Neutrophil (primary cell): ENCODE measurements around the gene CROT.

Experiments
- H3K27ac ChIP-seq: fragments of 200-600 bp; sonication (generic); 2 replicates; pipeline ENCODE4 v1.5.1; 2016; ENCODE audit warnings: mild to moderate bottlenecking, moderate library complexity
- H3K27me3 ChIP-seq: fragments of 200-600 bp; sonication (generic); 2 replicates; pipeline ENCODE4 v1.6.0; 2016; ENCODE audit warnings: mild to moderate bottlenecking
- H3K36me3 ChIP-seq: fragments of 200-600 bp; sonication (generic); 2 replicates; pipeline ENCODE4 v1.5.1; 2017
- H3K4me1 ChIP-seq, 2 experiments: fragments of 200-600 bp in 1 of 2; sonication (generic) in 1 of 2; 1 replicate in 1 of 2; 2 replicates in 1 of 2; pipeline versions ENCODE4 v1.5.1 to v1.6.1; 2013 to 2016; ENCODE audit warnings: low read depth in 1 of 2, low read length in 1 of 2, mild to moderate bottlenecking in 1 of 2, moderate library complexity in 1 of 2; ENCODE audit not compliant: control insufficient read depth in 1 of 2, insufficient read depth in 1 of 2
- H3K4me3 ChIP-seq, 2 experiments: fragments of 200-600 bp in 1 of 2; sonication (generic) in 1 of 2; 1 replicate in 1 of 2; 2 replicates in 1 of 2; pipeline ENCODE4 v1.5.1; 2013 to 2016; ENCODE audit warnings: low read depth in 1 of 2, low read length in 1 of 2, mild to moderate bottlenecking in 1 of 2, moderate library complexity in 1 of 2
- H3K9me3 ChIP-seq: fragments of 200-600 bp; sonication (generic); 2 replicates; pipeline ENCODE4 v1.5.1; 2016
- CTCF ChIP-seq: fragments of 200-600 bp; sonication (generic); IDR thresholded peaks from 2 replicates; pipeline ENCODE4 v1.5.1; 2016; ENCODE audit warnings: antibody characterized with exemption

Gene CROT

DNA sequence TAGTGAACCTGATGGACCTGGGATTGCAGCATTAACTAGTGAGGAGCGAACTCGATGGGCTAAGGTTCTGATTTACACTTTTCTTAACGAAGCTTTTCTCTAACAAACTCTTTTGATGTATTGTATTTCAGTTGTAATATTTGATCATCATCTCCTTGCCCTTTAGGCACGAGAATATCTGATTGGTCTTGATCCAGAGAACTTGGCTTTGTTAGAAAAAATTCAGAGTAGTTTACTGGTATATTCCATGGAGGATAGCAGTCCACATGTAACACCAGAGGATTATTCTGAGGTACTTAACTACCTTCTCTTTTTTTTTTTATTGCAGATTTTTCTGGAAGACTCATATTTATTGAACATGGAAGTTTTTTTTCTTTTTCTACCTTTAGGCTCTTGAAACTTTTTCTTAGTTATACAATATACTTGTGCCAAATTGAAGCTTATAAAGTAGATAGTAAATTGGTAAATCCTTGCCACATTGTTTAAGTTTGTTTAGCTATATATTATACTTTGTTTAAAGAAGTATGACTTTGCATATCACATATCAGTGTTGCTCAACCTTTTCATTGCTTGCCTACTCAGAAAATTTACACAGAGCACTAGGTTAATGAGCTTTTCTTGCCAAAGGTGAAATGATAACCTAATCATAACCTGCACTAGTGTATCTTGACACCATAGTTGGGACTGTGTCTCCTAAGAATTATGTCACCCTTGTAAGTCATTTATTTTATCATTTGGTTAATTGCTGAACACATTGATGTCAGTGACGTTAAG is 30.4 kb downstream of the CROT start:
- Histone ChIP-seq H3K36me3 (no peaks in the 10 kb centered on the region), H3K4me3 (no peak overlapping the region), H3K4me1 (no peaks in the 10 kb centered on the region), H3K27me3 (no peaks in the 10 kb centered on the region), H3K27ac (no peak overlapping the region), H3K9me3 (no peaks in the 10 kb centered on the region)
- no peak for TF ChIP-seq CTCF

DNA sequence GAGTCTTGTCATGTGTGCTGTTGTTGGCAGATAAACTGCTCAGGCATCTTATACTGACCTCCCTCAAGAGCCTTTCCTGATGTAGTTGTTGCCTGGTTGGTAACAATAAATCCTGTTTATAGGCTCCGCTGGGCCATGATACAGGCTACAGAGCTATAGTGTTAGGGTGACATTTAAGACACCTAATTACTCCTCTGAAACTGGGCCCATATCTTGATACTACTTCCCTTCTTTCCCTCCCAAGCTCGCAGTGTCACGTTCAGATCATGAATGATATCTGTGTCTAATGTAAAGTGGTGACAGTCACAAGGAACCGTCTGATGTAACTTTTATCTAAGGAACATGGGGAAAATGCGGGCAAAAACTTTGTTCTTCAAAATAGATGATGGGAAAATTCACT is 35.4 kb downstream of the CROT start:
- H3K27me3 ChIP-seq = no peaks in the 10 kb centered on the region
- no peak for TF ChIP-seq CTCF
- H3K27ac ChIP-seq = no peak overlapping the region
- H3K4me1 ChIP-seq = no peaks in the 10 kb centered on the region
- no peak overlapping the region for H3K4me3 ChIP-seq
- no peaks in the 10 kb centered on the region for H3K36me3 ChIP-seq
- H3K9me3 ChIP-seq = no peaks in the 10 kb centered on the region

DNA sequence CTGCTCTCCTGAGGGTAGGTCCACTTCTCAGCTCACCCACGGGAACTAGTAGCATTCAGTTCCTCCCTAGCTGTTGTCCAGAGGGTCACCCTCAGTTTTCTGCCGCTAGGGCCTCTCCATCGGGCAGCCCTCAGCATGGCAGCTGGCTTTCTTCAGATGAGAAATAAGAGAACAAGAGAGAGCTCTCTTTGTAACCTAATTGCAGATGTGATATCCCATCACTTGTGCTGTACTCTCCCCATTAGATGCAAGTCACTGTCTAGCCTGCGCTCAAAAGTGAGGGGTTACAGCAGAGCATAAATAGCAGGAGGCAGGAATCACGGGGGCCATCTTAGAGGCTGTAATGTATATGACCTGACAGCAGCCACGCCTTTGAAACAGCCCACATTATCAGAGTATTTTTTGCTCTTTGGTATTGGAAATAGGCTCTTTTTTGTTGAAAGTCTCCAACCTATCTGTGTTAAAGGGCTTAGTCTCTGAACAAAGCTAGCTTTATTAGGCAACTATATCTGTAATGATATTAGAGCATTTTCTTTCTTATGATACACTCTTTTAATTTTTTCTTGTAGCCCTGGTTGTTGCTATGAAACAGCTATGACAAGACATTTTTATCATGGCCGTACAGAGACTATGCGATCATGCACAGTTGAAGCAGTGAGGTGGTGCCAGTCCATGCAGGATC is 45.7 kb downstream of the CROT start:
- Histone ChIP-seq H3K9me3 (no peaks in the 10 kb centered on the region), H3K4me1 (no peaks in the 10 kb centered on the region), H3K36me3 (no peaks in the 10 kb centered on the region), H3K4me3 (no peak overlapping the region), H3K27ac (no peak overlapping the region), H3K27me3 (no peaks in the 10 kb centered on the region)
- no peak for TF ChIP-seq CTCF

DNA sequence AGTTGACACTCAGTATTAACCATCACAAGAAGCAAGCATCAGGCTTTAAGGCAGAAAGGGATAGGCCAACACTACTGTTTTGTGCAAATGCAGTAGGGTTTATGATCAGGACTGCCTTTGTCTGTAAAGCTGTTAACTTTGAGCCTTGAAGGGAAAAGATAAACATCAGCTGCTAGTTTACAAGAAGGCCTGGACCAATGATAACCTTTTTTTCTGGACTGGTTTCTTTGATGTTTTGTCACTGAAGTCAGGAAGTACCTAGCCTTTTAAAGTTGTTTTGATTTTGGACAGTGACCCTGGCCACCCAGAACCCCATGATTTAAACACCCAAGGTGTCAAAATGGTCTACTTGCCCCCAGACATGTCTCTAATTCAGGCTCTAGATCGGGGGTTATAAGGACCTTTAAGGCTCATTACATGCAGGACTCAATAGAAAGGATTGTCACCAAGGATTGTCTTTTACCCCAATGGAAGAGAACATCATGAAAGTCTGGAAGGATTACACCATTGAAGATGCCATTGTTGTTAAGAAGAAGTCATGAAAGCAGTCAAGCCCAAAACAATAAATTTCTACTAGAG is 50.1 kb downstream of the CROT start:
- H3K36me3 ChIP-seq = no peaks in the 10 kb centered on the region
- H3K9me3 ChIP-seq = no peaks in the 10 kb centered on the region
- TF ChIP-seq CTCF = no peak
- H3K27me3 ChIP-seq = no peaks in the 10 kb centered on the region
- no peak overlapping the region for H3K4me3 ChIP-seq
- no peak overlapping the region for H3K27ac ChIP-seq
- no peaks in the 10 kb centered on the region for H3K4me1 ChIP-seq

DNA sequence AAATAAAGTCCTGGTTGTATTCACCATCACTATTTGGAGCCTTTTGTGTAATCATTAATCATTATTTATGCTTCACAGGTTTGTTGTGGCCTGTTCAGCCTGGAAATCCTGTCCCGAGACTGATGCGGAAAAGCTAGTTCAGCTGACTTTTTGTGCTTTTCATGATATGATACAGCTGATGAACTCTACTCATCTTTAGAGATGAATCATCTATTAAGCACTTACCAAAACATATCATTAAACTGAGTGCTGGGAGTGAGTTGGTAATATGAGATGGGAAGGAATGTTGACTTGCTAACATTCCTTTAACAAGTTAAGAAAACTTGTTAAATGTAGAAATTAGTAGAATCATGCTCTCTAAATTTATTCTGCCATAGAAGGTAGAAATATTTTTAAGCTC is 53.0 kb downstream of the CROT start:
- Histone ChIP-seq H3K27ac (no peak overlapping the region), H3K27me3 (no peaks in the 10 kb centered on the region), H3K4me1 (no peaks in the 10 kb centered on the region), H3K36me3 (no peaks in the 10 kb centered on the region), H3K9me3 (no peaks in the 10 kb centered on the region), H3K4me3 (no peak overlapping the region)
- no peak for TF ChIP-seq CTCF
